ENCODE data around the gene KRTAP5-2. TPM values are rescaled to one million over a fixed set of nuclear protein-coding genes. Genes with fewer than 3 reads are reported as not detected.

KRTAP5-2 gene
- total and polyA plus RNA-seq, 10 donors: not detected

GRCh38 chr11:1567721-1568100 lies 30.4 kb downstream of the KRTAP5-2 start:
- peaks cover 4 to 79% (median 34%) of the 10 kb centered on the region in 6 donors for H3K4me1 ChIP-seq
- WGBS, 5 donors: 73 to 85% (median 77%) methylated on average over 6 to 7 of the region's 7 CpGs; no CpG with 5 or more reads in 1 of the 5 donors
- no peak for TF ChIP-seq POLR2AphosphoS5 (IDR thresholded peaks at IDR 0.05)
- no peak for TF ChIP-seq POLR2A (IDR thresholded peaks at IDR 0.05)
- TF ChIP-seq CTCF (IDR thresholded peaks at IDR 0.05 in 8 of 11, conservative IDR thresholded peaks at IDR 0.05 in 3 of 11): no peak
- no peaks in the 10 kb centered on the region for H3K9me3 ChIP-seq
- no peak overlapping the region for H3K4me3 ChIP-seq
- peak; percentile 71 for DNase-seq
- peaks cover 0 to 74% (median 17%) of the 10 kb centered on the region in 7 donors for H3K27me3 ChIP-seq (replicated peaks in 1 of 7)
- no peak overlapping the region for H3K27ac ChIP-seq
- H3K36me3 ChIP-seq: peaks cover 0 to 17% (median 0%) of the 10 kb centered on the region in 6 donors
- intact Hi-C loops (cut with DNase I; ENCODE audit: low total_unique reads): no loop called here

GRCh38 chr11:1567052-1567720 lies 30.9 kb downstream of the KRTAP5-2 start:
- Histone ChIP-seq H3K36me3 (peaks cover 0 to 19% (median 0%) of the 10 kb centered on the region in 6 donors), H3K27me3 (replicated peaks in 1 of 7) (peaks cover 0 to 69% (median 12%) of the 10 kb centered on the region in 7 donors), H3K4me3 (no peak overlapping the region), H3K27ac (no peak overlapping the region), H3K4me1 (peaks cover 4 to 74% (median 30%) of the 10 kb centered on the region in 6 donors), H3K9me3 (no peaks in the 10 kb centered on the region)
- intact Hi-C loops (cut with DNase I; ENCODE audit: low total_unique reads): no loop called here
- no peak for TF ChIP-seq CTCF (IDR thresholded peaks at IDR 0.05 in 8 of 11, conservative IDR thresholded peaks at IDR 0.05 in 3 of 11)
- TF ChIP-seq POLR2AphosphoS5 (IDR thresholded peaks at IDR 0.05): no peak
- no peak for TF ChIP-seq POLR2A (IDR thresholded peaks at IDR 0.05)
- DNase-seq: peak; percentile 74
- WGBS, 5 donors: 65 to 79% (median 75%) methylated on average over 12 to 13 of the region's 13 CpGs

- 66 to 87% (median 76%) methylated on average over 11 to 20 of the region's 20 CpGs for WGBS, 5 donors
- TF ChIP-seq POLR2A (IDR thresholded peaks at IDR 0.05) (no peak), POLR2AphosphoS5 (IDR thresholded peaks at IDR 0.05) (no peak), CTCF (IDR thresholded peaks at IDR 0.05 in 8 of 11, conservative IDR thresholded peaks at IDR 0.05 in 3 of 11) (no peak)
- peaks cover 4 to 74% (median 30%) of the 10 kb centered on the region in 6 donors for H3K4me1 ChIP-seq
Observed at GRCh38 chr11:1566381-1567051, 31.6 kb downstream of the KRTAP5-2 start.

GRCh38 chr11:1565904-1566247 lies 32.2 kb downstream of the KRTAP5-2 start:
- Histone ChIP-seq H3K27ac (no peak overlapping the region), H3K4me3 (no peak overlapping the region), H3K27me3 (replicated peaks in 1 of 7) (peaks cover 0 to 63% (median 6%) of the 10 kb centered on the region in 7 donors), H3K4me1 (peaks cover 4 to 67% (median 24%) of the 10 kb centered on the region in 6 donors), H3K36me3 (peaks cover 0 to 31% (median 0%) of the 10 kb centered on the region in 6 donors), H3K9me3 (no peaks in the 10 kb centered on the region)
- 73 to 100% (median 85%) methylated on average over 1 to 5 of the region's 5 CpGs for WGBS, 5 donors
- intact Hi-C loops (cut with DNase I; ENCODE audit: low total_unique reads): no loop called here
- TF ChIP-seq CTCF (IDR thresholded peaks at IDR 0.05 in 8 of 11, conservative IDR thresholded peaks at IDR 0.05 in 3 of 11) (no peak), POLR2AphosphoS5 (IDR thresholded peaks at IDR 0.05) (no peak), POLR2A (IDR thresholded peaks at IDR 0.05) (no peak)
- DNase-seq: peak; percentile 74

More at GRCh38 chr11:1566381-1567051, 31.6 kb downstream of the KRTAP5-2 start:
- intact Hi-C loops (cut with DNase I; ENCODE audit: low total_unique reads): no loop called here
- H3K27me3 ChIP-seq (replicated peaks in 1 of 7): peaks cover 0 to 66% (median 12%) of the 10 kb centered on the region in 7 donors
- H3K36me3 ChIP-seq: peaks cover 0 to 25% (median 0%) of the 10 kb centered on the region in 6 donors
- no peak overlapping the region for H3K4me3 ChIP-seq
- H3K9me3 ChIP-seq: no peaks in the 10 kb centered on the region
- peak; percentile 74 for DNase-seq
- H3K27ac ChIP-seq: no peak overlapping the region

Data from spleen (tissue), 11 donors.